ENCODE results near the gene PON1.

Gene PON1

GRCh38 chr7:95316588-95316987 is 7.7 kb downstream of the PON1 start:
- DNase-seq = no peak

GRCh38 chr7:95312561-95312960 is 11.8 kb downstream of the PON1 start:
- DNase-seq = no peak

- no peak for DNase-seq
These were observed 12.9 kb downstream of the PON1 start for GRCh38 chr7:95311389-95311788.

- DNase-seq = no peak
These were observed 14.4 kb downstream of the PON1 start for GRCh38 chr7:95309951-95310350.

GRCh38 chr7:95304990-95305389 is 19.3 kb downstream of the PON1 start:
- no peak for DNase-seq

- DNase-seq = no peak
These were observed 21.1 kb downstream of the PON1 start for GRCh38 chr7:95303013-95303905.

GRCh38 chr7:95298091-95298490 is 26.2 kb downstream of the PON1 start:
- no peak for DNase-seq

- DNase-seq = no peak
These were observed 27.3 kb downstream of the PON1 start for GRCh38 chr7:95297041-95297440.

- no peak for DNase-seq
These were observed 27.9 kb downstream of the PON1 start for GRCh38 chr7:95296456-95296855.

GRCh38 chr7:95295397-95295796 is 28.9 kb downstream of the PON1 start:
- no peak for DNase-seq

GRCh38 chr7:95290166-95290830 is 34.0 kb downstream of the PON1 start:
- no peak for DNase-seq

- DNase-seq = no peak
These were observed 38.2 kb downstream of the PON1 start for GRCh38 chr7:95286096-95286495.

- no peak for DNase-seq
These were observed 44.9 kb downstream of the PON1 start for GRCh38 chr7:95279417-95279816.

- no peak for DNase-seq
These were observed 48.2 kb downstream of the PON1 start for GRCh38 chr7:95276114-95276513.

GRCh38 chr7:95269640-95270039 is 54.7 kb downstream of the PON1 start:
- DNase-seq = no peak

GRCh38 chr7:95267754-95268153 is 56.6 kb downstream of the PON1 start:
- DNase-seq = no peak

GRCh38 chr7:95265634-95266033 is 58.7 kb downstream of the PON1 start:
- no peak for DNase-seq

GRCh38 chr7:95264363-95264891 is 59.9 kb downstream of the PON1 start:
- DNase-seq = no peak

- DNase-seq = no peak
These were observed 60.5 kb downstream of the PON1 start for GRCh38 chr7:95263785-95264362.

- no peak for DNase-seq
These were observed 61.5 kb downstream of the PON1 start for GRCh38 chr7:95262875-95263274.

- no peak for DNase-seq
These were observed 62.4 kb downstream of the PON1 start for GRCh38 chr7:95261895-95262415.

GRCh38 chr7:95255691-95256090 is 68.6 kb downstream of the PON1 start:
- DNase-seq = no peak

GRCh38 chr7:95253986-95254385 is 70.3 kb downstream of the PON1 start:
- DNase-seq = no peak

GRCh38 chr7:95251966-95252365 is 72.4 kb downstream of the PON1 start:
- DNase-seq = no peak
